Keratinocyte (primary cell): Measurements from ENCODE around the gene NKX2-2. TPM values are rescaled to one million over a fixed set of nuclear protein-coding genes. Genes with fewer than 3 reads are reported as not detected.
A peak's percentile ranks its signal among the peaks of the same experiment; 100 is the strongest.

ENCODE experiments used
- DNase-seq: peaks from one replicate; pipeline ENCODE4 v3.0.0-alpha.2; 2011; ENCODE audit warnings: low read depth, missing footprints, low spot score
- FAIRE-seq: peaks from 2 replicates; lab custom pipeline; 2011; peaks lifted over from hg19 to GRCh38; lab: Jason Lieb, UNC
- H2AFZ ChIP-seq: 2 replicates; pipeline ENCODE4 v1.6.0; 2012; ENCODE audit warnings: low read length, control low read depth, inconsistent platforms; ENCODE audit not compliant: control insufficient read depth
- H3K27ac ChIP-seq: 2 replicates; pipeline ENCODE4 v1.5.1; 2011; ENCODE audit warnings: low read length; ENCODE audit not compliant: control insufficient read depth, insufficient read depth
- H3K27me3 ChIP-seq: 3 replicates; pipeline ENCODE4 v1.6.0; 2011; ENCODE audit warnings: low read length; ENCODE audit not compliant: control insufficient read depth, insufficient read depth; ENCODE audit errors: extremely low read depth
- H3K36me3 ChIP-seq, 2 experiments: 2 replicates in 1 of 2; 3 replicates in 1 of 2; pipeline ENCODE4 v1.5.1; 2011; ENCODE audit warnings: low read length in 2 of 2, mild to moderate bottlenecking in 1 of 2; ENCODE audit not compliant: control insufficient read depth in 2 of 2, insufficient read depth in 2 of 2; ENCODE audit errors: extremely low read depth in 1 of 2
- H3K4me1 ChIP-seq: 3 replicates; pipeline ENCODE4 v1.5.1; 2011; ENCODE audit warnings: low read length; ENCODE audit not compliant: control insufficient read depth, insufficient read depth; ENCODE audit errors: extremely low read depth
- H3K4me2 ChIP-seq: 3 replicates; pipeline ENCODE4 v1.6.0; 2011; ENCODE audit warnings: low read depth, low read length; ENCODE audit not compliant: control insufficient read depth, insufficient read depth; ENCODE audit errors: extremely low read depth
- H3K4me3 ChIP-seq, 3 experiments: fragments of 200-600 bp in 1 of 3; sonication (generic) in 1 of 3; 2 replicates in 2 of 3; 3 replicates in 1 of 3; pipeline ENCODE4 v1.5.1; 2011 to 2016; ENCODE audit warnings: low read length in 3 of 3, mild to moderate bottlenecking in 3 of 3, control low read depth in 2 of 3, inconsistent platforms in 1 of 3, low read depth in 1 of 3, mixed read lengths in 1 of 3, mixed run types in 1 of 3, moderate library complexity in 1 of 3; ENCODE audit not compliant: control insufficient read depth in 2 of 3, insufficient read depth in 2 of 3; ENCODE audit errors: extremely low read depth in 1 of 3
- H3K79me2 ChIP-seq: 2 replicates; pipeline ENCODE4 v1.6.0; 2012; ENCODE audit warnings: low read length; ENCODE audit not compliant: control insufficient read depth, insufficient read depth
- H3K9ac ChIP-seq: 3 replicates; pipeline ENCODE4 v1.6.0; 2011; ENCODE audit warnings: low read length; ENCODE audit not compliant: control insufficient read depth, insufficient read depth; ENCODE audit errors: extremely low read depth
- H3K9me1 ChIP-seq: 3 replicates; pipeline ENCODE4 v1.6.0; 2011; ENCODE audit warnings: low read length; ENCODE audit not compliant: control insufficient read depth, insufficient read depth; ENCODE audit errors: extremely low read depth
- H3K9me3 ChIP-seq: 2 replicates; pipeline ENCODE4 v1.5.1; 2012; ENCODE audit warnings: low read depth, low read length; ENCODE audit not compliant: control insufficient read depth
- H4K20me1 ChIP-seq: 3 replicates; pipeline ENCODE4 v1.6.0; 2011; ENCODE audit warnings: low read length; ENCODE audit not compliant: control insufficient read depth, insufficient read depth; ENCODE audit errors: extremely low read depth
- EZH2 ChIP-seq: IDR thresholded peaks from one replicate; pipeline ENCODE4 v1.6.1; 2012; ENCODE audit warnings: inconsistent platforms, mild to moderate bottlenecking, low read length, moderate library complexity
- dilution Hi-C: fragments of 300-500 bp; cut with MboI; formaldehyde crosslinking; loops from one replicate; pipeline ENCODE4 v1.7.0; 2020; ENCODE audit warnings: low sequenced_read_pairs; ENCODE audit not compliant: extremely low pct_ligation_motif_present
- polyA plus RNA-seq, 5 experiments: library from polyadenylated mRNA; depleted of rRNA in 3 of 5; stranded (reverse) in 3 of 5; stranded (forward) in 1 of 5; unstranded in 1 of 5; fragments of >200 nt; gene quantifications; 1 replicate in 1 of 5; 2 replicates in 3 of 5; 3 replicates in 1 of 5; pipeline versions ENCODE4 v1.2.1 to v1.2.3, GENCODE V29; 2011 to 2012; ENCODE audit warnings: missing spikeins in 2 of 5, low read depth in 1 of 5, low replicate concordance in 1 of 5
- TF ChIP-seq, protein P1 (sequence below), 3 experiments: IDR thresholded peaks in 1 of 3; conservative IDR thresholded peaks in 1 of 3; optimal IDR thresholded peaks in 1 of 3; 2 replicates in 2 of 3; 3 replicates in 1 of 3; pipeline versions ENCODE3 to v1.5.1; 2011; ENCODE audit warnings: low read length in 3 of 3, mild to moderate bottlenecking in 3 of 3, moderate library complexity in 2 of 3, control low read depth in 1 of 3, inconsistent platforms in 1 of 3; ENCODE audit not compliant: insufficient read depth in 2 of 3; ENCODE audit errors: extremely low read depth in 1 of 3

Gene NKX2-2
- polyA plus RNA-seq, 1 donor (not counting 4 experiments of a cell fraction or from before 2014, with no cell fraction given): not detected

DNA sequence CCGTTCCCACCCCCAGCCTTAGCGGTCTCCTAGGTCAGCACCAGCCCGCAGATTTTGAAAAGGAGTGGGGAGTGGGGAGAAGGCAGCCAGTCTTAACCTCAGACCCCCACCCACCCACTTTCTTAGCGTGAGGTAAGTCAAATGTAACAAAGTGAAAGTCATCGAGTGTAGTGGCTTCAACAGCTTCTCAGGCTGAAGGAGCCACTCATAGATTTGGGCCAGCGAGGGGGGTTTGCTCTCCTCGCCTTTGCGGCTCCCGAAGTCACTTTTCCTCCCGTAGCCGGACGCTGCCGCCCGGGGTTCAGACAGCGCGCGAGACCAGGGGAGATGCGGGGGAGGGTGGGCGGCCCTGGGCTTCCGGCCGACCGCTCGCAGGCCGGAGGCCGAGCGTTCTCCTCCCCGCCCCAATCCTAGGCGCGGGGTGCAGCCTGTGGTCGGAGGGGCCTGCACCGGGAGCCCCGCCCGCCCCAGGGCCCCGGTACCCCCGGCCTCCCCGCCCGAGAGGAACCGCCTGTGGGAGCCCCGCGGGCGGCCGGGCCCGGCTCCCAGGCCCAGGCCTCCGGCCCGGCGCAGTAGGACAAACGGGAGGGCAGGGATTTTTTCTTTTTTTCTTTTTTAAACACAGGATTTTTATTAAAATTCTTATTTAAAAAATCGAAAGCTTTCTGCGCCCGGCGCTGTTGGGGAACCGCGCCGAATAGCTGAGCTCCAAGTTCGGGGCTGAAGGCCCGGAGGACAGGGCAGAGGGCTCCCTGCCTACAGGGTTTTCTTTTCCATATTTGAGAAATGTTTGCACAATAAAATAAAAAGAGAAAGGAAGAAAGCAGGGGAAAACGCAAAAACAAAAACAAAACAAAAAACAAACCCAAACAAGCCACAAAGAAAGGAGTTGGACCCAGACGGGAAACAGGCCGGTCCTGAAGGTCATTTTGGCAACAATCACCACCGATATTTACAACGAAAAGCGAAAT is 3.2 kb downstream of the NKX2-2 start:
- peak overlapping the region in 2 of 3 experiments; percentile 6 to 60 for H3K4me3 ChIP-seq
- H3K9me3 ChIP-seq: no peaks in the 10 kb centered on the region
- H3K4me1 ChIP-seq: peaks cover 5% of the 10 kb centered on the region
- H3K9ac ChIP-seq: no peak overlapping the region
- H2AFZ ChIP-seq: no peak overlapping the region
- H3K79me2 ChIP-seq: no peaks in the 10 kb centered on the region
- no peaks in the 10 kb centered on the region for H3K36me3 ChIP-seq
- FAIRE-seq (no peak), DNase-seq (no peak)
- H3K27ac ChIP-seq: no peak overlapping the region
- no peaks in the 10 kb centered on the region for H3K9me1 ChIP-seq
- peaks cover 99% of the 10 kb centered on the region for H3K27me3 ChIP-seq
- peak overlapping the region; percentile 70 for H3K4me2 ChIP-seq
- dilution Hi-C loops: no loop called here
- TF ChIP-seq, protein P1, sequence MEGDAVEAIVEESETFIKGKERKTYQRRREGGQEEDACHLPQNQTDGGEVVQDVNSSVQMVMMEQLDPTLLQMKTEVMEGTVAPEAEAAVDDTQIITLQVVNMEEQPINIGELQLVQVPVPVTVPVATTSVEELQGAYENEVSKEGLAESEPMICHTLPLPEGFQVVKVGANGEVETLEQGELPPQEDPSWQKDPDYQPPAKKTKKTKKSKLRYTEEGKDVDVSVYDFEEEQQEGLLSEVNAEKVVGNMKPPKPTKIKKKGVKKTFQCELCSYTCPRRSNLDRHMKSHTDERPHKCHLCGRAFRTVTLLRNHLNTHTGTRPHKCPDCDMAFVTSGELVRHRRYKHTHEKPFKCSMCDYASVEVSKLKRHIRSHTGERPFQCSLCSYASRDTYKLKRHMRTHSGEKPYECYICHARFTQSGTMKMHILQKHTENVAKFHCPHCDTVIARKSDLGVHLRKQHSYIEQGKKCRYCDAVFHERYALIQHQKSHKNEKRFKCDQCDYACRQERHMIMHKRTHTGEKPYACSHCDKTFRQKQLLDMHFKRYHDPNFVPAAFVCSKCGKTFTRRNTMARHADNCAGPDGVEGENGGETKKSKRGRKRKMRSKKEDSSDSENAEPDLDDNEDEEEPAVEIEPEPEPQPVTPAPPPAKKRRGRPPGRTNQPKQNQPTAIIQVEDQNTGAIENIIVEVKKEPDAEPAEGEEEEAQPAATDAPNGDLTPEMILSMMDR (optimal IDR thresholded peaks at IDR 0.05 in 1 of 3, IDR thresholded peaks at IDR 0.05 in 1 of 3, conservative IDR thresholded peaks at IDR 0.05 in 1 of 3; ENCODE audit: extremely low read depth in 1 of 3, insufficient read depth in 2 of 3, low read length in 3 of 3): no peak
- no peak for TF ChIP-seq EZH2
- H4K20me1 ChIP-seq: peaks cover 9% of the 10 kb centered on the region

GRCh38 chr20:21509597-21510371 is 4.1 kb downstream of the NKX2-2 start:
- DNase-seq (no peak), FAIRE-seq (no peak)
- peak overlapping the region; percentile 70 for H3K4me2 ChIP-seq
- no peaks in the 10 kb centered on the region for H3K9me1 ChIP-seq
- H4K20me1 ChIP-seq: peaks cover 9% of the 10 kb centered on the region
- TF ChIP-seq, protein P1 (optimal IDR thresholded peaks at IDR 0.05 in 1 of 3, IDR thresholded peaks at IDR 0.05 in 1 of 3, conservative IDR thresholded peaks at IDR 0.05 in 1 of 3; ENCODE audit: extremely low read depth in 1 of 3, insufficient read depth in 2 of 3, low read length in 3 of 3): peak in 1 of 3 experiments; percentile 45
- peak; percentile 92 for TF ChIP-seq EZH2
- no peaks in the 10 kb centered on the region for H3K9me3 ChIP-seq
- H3K36me3 ChIP-seq: no peaks in the 10 kb centered on the region
- H3K9ac ChIP-seq: no peak overlapping the region
- no peak overlapping the region for H2AFZ ChIP-seq
- H3K27me3 ChIP-seq: peaks cover 94% of the 10 kb centered on the region
- no peaks in the 10 kb centered on the region for H3K79me2 ChIP-seq
- H3K27ac ChIP-seq: no peak overlapping the region
- dilution Hi-C loops: no loop called here
- H3K4me3 ChIP-seq: peak overlapping the region in 2 of 3 experiments; percentile 3 to 6
- peaks cover 10% of the 10 kb centered on the region for H3K4me1 ChIP-seq
